Lung microvascular endothelial cell (primary cell): Measurements from ENCODE around the gene NEGR1. TPM values are rescaled to one million over a fixed set of nuclear protein-coding genes. Genes with fewer than 3 reads are reported as not detected.

Source experiments
- DNase-seq, 2 donors: peaks; one replicate each; pipeline versions ENCODE4 v3.0.0 to v3.0.0-alpha.2; 2010; ENCODE audit warnings: low read depth in 2 of 2
- total RNA-seq: library from RNA; depleted of rRNA; stranded (reverse); fragments of >200 nt; gene quantifications from 2 replicates; pipeline ENCODE4 v1.2.1, GENCODE V29; 2014

NEGR1 gene
- total RNA-seq, 1 donor from 2014 or later = under 0.01 TPM

- no peak for DNase-seq
Measured at GRCh38 chr1:71492298-71493041, 789.9 kb downstream of the NEGR1 start.

GRCh38 chr1:71490432-71490831, 791.9 kb downstream of the NEGR1 start:
- no peak for DNase-seq

GRCh38 chr1:71488555-71489252, 793.6 kb downstream of the NEGR1 start:
- DNase-seq = no peak

- no peak for DNase-seq
Measured at GRCh38 chr1:71473331-71473730, 809.0 kb downstream of the NEGR1 start.

GRCh38 chr1:71465093-71465492, 817.2 kb downstream of the NEGR1 start:
- no peak for DNase-seq

GRCh38 chr1:71464016-71464415, 818.3 kb downstream of the NEGR1 start:
- no peak for DNase-seq

- no peak for DNase-seq
Measured at GRCh38 chr1:71463144-71463543, 819.2 kb downstream of the NEGR1 start.

GRCh38 chr1:71462247-71462646, 820.1 kb downstream of the NEGR1 start:
- no peak for DNase-seq

GRCh38 chr1:71461416-71461815, 820.9 kb downstream of the NEGR1 start:
- DNase-seq = no peak

GRCh38 chr1:71448444-71448843, 833.9 kb downstream of the NEGR1 start:
- DNase-seq = no peak

GRCh38 chr1:71438626-71439025, 843.7 kb downstream of the NEGR1 start:
- DNase-seq = no peak

- no peak for DNase-seq
Measured at GRCh38 chr1:71435951-71436350, 846.4 kb downstream of the NEGR1 start.

GRCh38 chr1:71434240-71434639, 848.1 kb downstream of the NEGR1 start:
- DNase-seq = no peak

GRCh38 chr1:71428029-71428428, 854.3 kb downstream of the NEGR1 start:
- no peak for DNase-seq

- no peak for DNase-seq
Measured at GRCh38 chr1:71427066-71427465, 855.3 kb downstream of the NEGR1 start.

- no peak for DNase-seq
Measured at GRCh38 chr1:71424536-71424935, 857.8 kb downstream of the NEGR1 start.

- DNase-seq = no peak
Measured at GRCh38 chr1:71422221-71422620, 860.1 kb downstream of the NEGR1 start.

GRCh38 chr1:71417421-71417820, 864.9 kb downstream of the NEGR1 start:
- no peak for DNase-seq

- DNase-seq = no peak
Measured at GRCh38 chr1:71414179-71414578, 868.2 kb downstream of the NEGR1 start.

- no peak for DNase-seq
Measured at GRCh38 chr1:71413441-71414175, 868.7 kb downstream of the NEGR1 start.

- DNase-seq = no peak
Measured at GRCh38 chr1:71400050-71400449, 882.3 kb downstream of the NEGR1 start.

GRCh38 chr1:71399594-71399993, 882.7 kb downstream of the NEGR1 start:
- DNase-seq = no peak
